Cardiac fibroblast (primary cell): ENCODE results near the gene XPNPEP2.
A peak's percentile ranks its signal among the peaks of the same experiment; 100 is the strongest.

Experiments used
- DNase-seq, 2 donors: peaks; one replicate each; pipeline versions ENCODE4 v3.0.0 to v3.0.0-alpha.2; 2010; ENCODE audit warnings: low read depth in 2 of 2
- H3K4me3 ChIP-seq, 2 donors: replicated peaks in 1 of 2; 1 replicate in 1 of 2; 2 replicates in 1 of 2; pipeline ENCODE4 v1.5.1; 2011; ENCODE audit warnings: low read depth in 2 of 2, low read length in 2 of 2, mild to moderate bottlenecking in 2 of 2, moderate library complexity in 1 of 2
- TF ChIP-seq, protein P1 (sequence below): IDR thresholded peaks from one replicate; pipeline ENCODE4 v1.5.1; 2011; ENCODE audit warnings: low read depth, mild to moderate bottlenecking, low read length, inconsistent platforms

XPNPEP2 gene

DNA sequence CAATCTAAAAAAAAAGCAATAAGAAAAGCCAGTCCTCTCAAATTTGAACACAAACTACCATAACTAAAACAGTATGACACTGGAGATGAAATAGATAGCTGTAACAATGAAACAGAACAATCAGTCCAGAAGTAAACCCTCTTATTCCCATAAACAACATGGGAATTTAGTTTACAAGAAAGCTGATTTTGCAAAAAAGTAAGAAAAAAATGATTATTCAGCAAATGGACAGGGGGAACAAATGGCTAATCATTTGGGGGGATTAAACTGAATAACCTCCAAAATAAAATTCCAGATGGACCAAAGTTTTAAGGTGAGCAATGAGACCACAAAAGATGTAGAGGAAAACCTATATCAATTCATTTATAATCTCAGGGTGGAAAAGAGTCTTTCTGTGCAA, 24.9 kb downstream of the XPNPEP2 start:
- TF ChIP-seq, protein P1, sequence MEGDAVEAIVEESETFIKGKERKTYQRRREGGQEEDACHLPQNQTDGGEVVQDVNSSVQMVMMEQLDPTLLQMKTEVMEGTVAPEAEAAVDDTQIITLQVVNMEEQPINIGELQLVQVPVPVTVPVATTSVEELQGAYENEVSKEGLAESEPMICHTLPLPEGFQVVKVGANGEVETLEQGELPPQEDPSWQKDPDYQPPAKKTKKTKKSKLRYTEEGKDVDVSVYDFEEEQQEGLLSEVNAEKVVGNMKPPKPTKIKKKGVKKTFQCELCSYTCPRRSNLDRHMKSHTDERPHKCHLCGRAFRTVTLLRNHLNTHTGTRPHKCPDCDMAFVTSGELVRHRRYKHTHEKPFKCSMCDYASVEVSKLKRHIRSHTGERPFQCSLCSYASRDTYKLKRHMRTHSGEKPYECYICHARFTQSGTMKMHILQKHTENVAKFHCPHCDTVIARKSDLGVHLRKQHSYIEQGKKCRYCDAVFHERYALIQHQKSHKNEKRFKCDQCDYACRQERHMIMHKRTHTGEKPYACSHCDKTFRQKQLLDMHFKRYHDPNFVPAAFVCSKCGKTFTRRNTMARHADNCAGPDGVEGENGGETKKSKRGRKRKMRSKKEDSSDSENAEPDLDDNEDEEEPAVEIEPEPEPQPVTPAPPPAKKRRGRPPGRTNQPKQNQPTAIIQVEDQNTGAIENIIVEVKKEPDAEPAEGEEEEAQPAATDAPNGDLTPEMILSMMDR: no peak
- no peak overlapping the region for H3K4me3 ChIP-seq
- no peak for DNase-seq

DNA sequence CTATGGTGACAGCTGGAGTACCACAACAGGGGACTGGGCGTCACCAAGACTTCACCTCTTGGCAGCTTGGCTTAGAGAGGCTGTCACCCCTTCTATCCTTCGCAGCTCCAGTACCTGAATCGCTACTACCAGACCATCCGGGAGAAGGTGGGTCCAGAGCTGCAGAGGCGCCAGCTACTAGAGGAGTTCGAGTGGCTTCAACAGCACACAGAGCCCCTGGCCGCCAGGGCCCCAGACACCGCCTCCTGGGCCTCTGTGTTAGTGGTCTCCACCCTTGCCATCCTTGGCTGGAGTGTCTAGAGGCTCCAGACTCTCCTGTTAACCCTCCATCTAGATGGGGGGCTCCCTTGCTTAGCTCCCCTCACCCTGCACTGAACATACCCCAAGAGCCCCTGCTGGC, 29.4 kb downstream of the XPNPEP2 start:
- H3K4me3 ChIP-seq: no peak overlapping the region
- DNase-seq: no peak
- TF ChIP-seq, protein P1: no peak

DNA sequence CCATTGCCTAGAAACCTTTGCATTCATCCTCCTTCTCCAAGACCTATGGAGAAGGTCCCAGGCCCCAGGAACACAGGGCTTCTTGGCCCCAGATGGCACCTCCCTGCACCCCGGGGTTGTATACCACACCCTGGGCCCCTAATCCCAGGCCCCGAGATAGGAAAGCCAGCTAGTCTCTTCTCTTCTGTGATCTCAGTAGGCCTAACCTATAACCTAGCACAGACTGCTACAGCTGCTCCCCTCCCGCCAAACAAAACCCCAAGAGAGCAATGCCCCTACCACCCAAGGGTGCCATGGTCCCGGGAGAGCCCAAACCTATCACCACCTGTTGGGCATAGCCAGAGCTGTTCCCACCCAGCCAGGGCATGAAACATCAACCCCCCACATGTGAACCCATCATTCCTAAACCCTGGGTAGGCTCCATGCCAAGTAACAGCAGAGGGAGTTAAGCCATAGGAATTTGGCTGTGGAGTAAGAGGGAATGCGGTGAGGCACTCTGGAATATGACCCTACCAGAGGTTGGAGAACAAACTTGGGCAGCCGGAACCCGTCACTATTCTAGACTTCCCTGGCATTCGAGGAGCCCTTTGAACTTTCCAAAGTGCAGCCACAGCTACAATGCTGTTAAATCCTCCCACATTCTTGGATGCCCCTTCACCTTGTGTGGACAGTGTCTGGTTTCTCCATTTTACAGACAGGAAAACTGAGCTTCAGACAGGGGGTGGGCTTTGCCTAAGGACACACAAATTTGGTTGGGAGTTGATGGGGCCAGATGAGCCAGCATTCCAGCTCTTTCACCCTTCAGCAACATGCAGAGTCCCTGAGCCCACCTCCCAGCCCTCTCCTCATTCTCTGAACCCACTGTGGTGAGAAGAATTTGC, 30.0 kb downstream of the XPNPEP2 start:
- DNase-seq: peak in 1 of 2 donors; percentile 56
- H3K4me3 ChIP-seq: no peak overlapping the region
- TF ChIP-seq, protein P1: no peak

DNA sequence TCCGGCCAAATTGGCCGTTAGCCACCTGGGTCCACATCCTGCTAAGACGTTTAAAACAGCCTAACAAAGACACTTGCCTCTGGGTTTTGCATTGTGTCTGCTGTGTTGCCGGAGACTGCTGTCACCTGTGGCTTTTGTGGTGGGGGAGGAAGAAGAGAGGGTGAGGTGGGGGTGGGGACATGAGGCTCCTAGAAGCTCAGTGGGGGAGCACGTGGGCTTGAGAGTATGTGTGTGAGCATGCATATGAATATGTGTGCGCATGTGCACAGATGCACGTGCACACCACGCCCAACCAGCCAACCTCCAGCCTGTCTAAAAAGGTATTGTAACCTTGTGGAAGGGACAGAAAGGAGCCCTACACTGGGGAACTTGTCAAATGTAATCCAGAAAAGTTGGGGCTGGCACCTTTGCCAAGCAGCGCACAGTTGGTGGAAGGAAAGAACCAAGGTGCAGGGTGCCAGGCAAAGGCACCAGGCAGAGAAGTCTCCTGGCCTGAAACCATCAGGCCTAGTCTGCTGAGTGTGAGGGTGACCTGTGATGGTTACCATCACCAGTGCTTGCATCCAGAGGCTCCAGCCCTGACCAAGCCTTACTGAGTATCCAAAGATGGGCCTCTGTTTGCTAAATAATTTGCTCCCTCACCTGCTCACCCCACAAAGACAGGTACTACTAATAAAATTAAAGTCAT, 30.8 kb downstream of the XPNPEP2 start:
- DNase-seq: no peak
- no peak overlapping the region for H3K4me3 ChIP-seq
- TF ChIP-seq, protein P1: no peak

DNA sequence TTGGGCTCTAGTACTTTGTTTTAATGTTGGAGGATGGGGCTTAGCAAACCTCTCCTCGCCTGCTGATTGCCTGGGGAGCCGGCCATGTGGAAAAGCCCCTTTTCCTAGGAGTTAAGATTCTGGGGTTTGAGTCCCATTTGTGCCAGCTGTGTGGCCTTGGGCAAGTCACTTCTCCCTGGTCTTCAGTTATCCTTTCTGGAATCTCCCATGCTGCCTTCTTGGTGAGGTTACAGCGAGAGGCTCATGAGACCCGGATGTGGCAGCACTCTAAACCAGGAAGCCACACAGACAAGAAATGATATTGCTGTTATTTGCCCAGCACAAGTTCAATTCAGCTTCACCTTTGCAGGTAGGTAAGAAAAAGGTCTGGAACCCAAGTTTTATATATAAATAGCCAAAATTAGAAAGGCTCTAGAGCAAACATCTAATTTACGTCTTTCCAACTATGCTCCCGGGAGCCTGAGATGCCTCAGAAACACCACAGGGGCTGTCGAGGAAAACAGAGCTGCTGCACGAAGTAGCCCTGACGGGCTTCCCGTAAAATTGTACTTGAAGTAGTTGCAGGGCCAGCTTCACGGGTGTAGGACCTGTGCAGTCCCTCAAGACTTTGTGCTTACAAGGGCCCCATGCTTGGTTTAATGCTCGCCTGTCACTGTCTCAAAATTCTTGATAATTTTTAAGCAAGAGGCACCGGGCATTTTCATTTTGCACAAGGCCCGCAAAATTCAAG, 32.7 kb downstream of the XPNPEP2 start:
- TF ChIP-seq, protein P1: no peak
- no peak for DNase-seq
- H3K4me3 ChIP-seq: no peak overlapping the region

DNA sequence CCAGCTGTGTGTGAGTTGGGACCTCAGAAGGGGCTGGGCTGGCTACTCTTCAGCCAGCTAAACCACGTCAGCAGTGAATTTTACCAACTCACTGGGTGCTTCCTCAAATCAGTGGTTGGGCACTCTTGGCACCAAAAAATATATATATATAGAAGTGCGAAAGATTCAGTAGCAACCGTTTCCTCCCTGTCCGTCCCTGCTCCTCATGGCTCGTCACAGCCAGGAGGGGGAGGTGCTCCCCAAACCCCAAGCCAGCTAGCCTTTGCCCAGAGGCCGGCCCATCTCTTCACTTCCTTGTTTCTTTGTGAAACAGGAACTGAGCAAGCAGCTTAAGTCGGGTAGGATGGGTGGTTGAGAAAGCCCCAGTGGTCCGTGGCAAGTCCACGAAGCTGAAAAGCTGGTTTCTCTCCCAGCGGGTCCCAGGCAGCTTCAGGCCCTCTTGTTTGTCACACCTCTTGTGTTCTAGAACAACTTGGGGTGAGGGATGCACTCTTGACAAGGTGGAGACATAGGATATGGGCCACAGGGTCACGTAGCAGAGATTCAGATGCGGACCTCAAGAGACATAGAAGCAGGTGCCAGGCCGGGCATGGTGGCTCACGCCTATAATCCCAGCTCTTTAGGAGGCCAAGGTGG, 34.1 kb downstream of the XPNPEP2 start:
- DNase-seq: no peak
- TF ChIP-seq, protein P1: no peak
- no peak overlapping the region for H3K4me3 ChIP-seq
